Activated T-helper 1 cell treated with anti-CD3 and anti-CD28 coated beads, Interleukin-12 subunit alpha, Interleukin-12 subunit beta, Interleukin-2, Interleukin-4 antibody, amounts not matched to agents 30 ng/mL and 10 ng/mL and 1 ng/mL, durations not matched to agents 14 hours and 24 hours and 36 hours (primary cell): ENCODE results near the gene C4BPB. TPM values are rescaled to one million over a fixed set of nuclear protein-coding genes. Genes with fewer than 3 reads are reported as not detected.
A peak's percentile ranks its signal among the peaks of the same experiment; 100 is the strongest.

Experiments used
- DNase-seq: peaks from one replicate; pipeline ENCODE4 v3.0.0; 2021; ENCODE audit warnings: low spot score
- H3K27ac Mint-ChIP-seq: one replicate; pipeline ENCODE4 v1.8.0; 2021; ENCODE audit warnings: mild to moderate bottlenecking, mixed read lengths
- H3K27me3 Mint-ChIP-seq: one replicate; pipeline ENCODE4 v1.8.0; 2022; ENCODE audit warnings: mild to moderate bottlenecking, moderate library complexity, mixed read lengths; ENCODE audit not compliant: insufficient read depth
- H3K36me3 Mint-ChIP-seq: one replicate; pipeline ENCODE4 v1.8.0; 2021; ENCODE audit warnings: low read depth, mixed read lengths
- H3K4me1 Mint-ChIP-seq: one replicate; pipeline ENCODE4 v1.8.0; 2021; ENCODE audit warnings: low read depth, mixed read lengths
- H3K4me3 Mint-ChIP-seq: one replicate; pipeline ENCODE4 v1.8.0; 2021; ENCODE audit warnings: mild to moderate bottlenecking, moderate library complexity, mixed read lengths
- H3K9me3 Mint-ChIP-seq: one replicate; pipeline ENCODE4 v1.8.0; 2021; ENCODE audit warnings: mixed read lengths
- intact Hi-C: fragments of 100-400 bp; cut with micrococcal nuclease; formaldehyde crosslinking; loops from one replicate; pipeline ENCODE4 v1.15.1; 2024
- total RNA-seq: library from RNA; stranded (reverse); gene quantifications from 2 replicates; pipeline ENCODE4 v1.2.3, GENCODE V29; 2022

Gene C4BPB
- total RNA-seq, 1 donor from 2014 or later: 2.3 TPM

- Mint-ChIP-seq H3K27me3 (peaks cover 25% of the 10 kb centered on the region), H3K27ac (no peak overlapping the region), H3K4me1 (no peaks in the 10 kb centered on the region), H3K4me3 (no peak overlapping the region), H3K36me3 (no peaks in the 10 kb centered on the region), H3K9me3 (no peaks in the 10 kb centered on the region)
- DNase-seq: no peak
- intact Hi-C loops: loop anchor here (1.0 kb wide), 4 partner anchors 28 to 421 kb away; no protein-coding TSS in a partner anchor
Observed at GRCh38 chr1:207078578-207079132, 10.0 kb upstream of the C4BPB start.

GRCh38 chr1:207079706-207080241 lies 8.9 kb upstream of the C4BPB start:
- Mint-ChIP-seq H3K4me1 (peaks cover 7% of the 10 kb centered on the region), H3K27ac (no peak overlapping the region), H3K9me3 (no peaks in the 10 kb centered on the region), H3K36me3 (no peaks in the 10 kb centered on the region), H3K27me3 (peaks cover 25% of the 10 kb centered on the region), H3K4me3 (no peak overlapping the region)
- DNase-seq: no peak
- intact Hi-C loops: no loop called here

- no peak for DNase-seq
- Mint-ChIP-seq H3K4me3 (no peak overlapping the region), H3K36me3 (no peaks in the 10 kb centered on the region), H3K27me3 (peaks cover 21% of the 10 kb centered on the region), H3K9me3 (no peaks in the 10 kb centered on the region), H3K27ac (no peak overlapping the region), H3K4me1 (peaks cover 20% of the 10 kb centered on the region)
- intact Hi-C loops: no loop called here
Observed at GRCh38 chr1:207081088-207081487, 7.6 kb upstream of the C4BPB start.

GRCh38 chr1:207081806-207082205 lies 6.9 kb upstream of the C4BPB start:
- Mint-ChIP-seq H3K9me3 (no peaks in the 10 kb centered on the region), H3K27me3 (peaks cover 15% of the 10 kb centered on the region), H3K4me3 (no peak overlapping the region), H3K36me3 (no peaks in the 10 kb centered on the region), H3K4me1 (peaks cover 23% of the 10 kb centered on the region), H3K27ac (no peak overlapping the region)
- intact Hi-C loops: no loop called here
- DNase-seq: no peak

- Mint-ChIP-seq H3K36me3 (no peaks in the 10 kb centered on the region), H3K4me3 (no peak overlapping the region), H3K27me3 (peaks cover 12% of the 10 kb centered on the region), H3K4me1 (peaks cover 34% of the 10 kb centered on the region), H3K9me3 (no peaks in the 10 kb centered on the region), H3K27ac (no peak overlapping the region)
- no peak for DNase-seq
- intact Hi-C loops: loop anchor here (1.0 kb wide), 4 partner anchors 237 to 415 kb away; partner anchors contain the start of gene CD55
Observed at GRCh38 chr1:207084232-207084631, 4.4 kb upstream of the C4BPB start.

DNA sequence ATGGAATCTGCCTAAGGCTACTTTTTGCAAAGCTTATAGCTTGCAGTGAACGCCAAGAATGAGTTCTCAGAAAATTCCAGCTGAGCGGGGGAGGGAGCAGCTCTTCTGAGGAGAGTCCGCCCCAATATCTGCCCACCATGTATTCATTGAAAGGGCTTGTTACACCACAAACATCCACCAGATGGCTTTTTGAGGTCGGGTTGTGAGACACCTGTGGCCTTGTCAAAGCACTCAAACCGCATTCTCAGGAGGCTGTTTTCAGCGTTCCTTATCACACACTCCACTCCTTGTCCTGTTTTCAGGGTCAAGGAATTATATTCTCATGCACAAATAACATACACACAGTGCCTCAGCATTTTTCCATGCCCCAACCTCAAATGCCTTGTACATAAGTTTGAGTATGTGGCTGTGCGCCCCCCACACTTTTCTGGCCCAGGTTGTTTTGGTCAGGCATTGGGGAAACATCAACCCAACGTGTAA lies 3.9 kb upstream of the C4BPB start:
- Mint-ChIP-seq H3K27me3 (peaks cover 12% of the 10 kb centered on the region), H3K27ac (peak overlapping the region; percentile 5), H3K36me3 (no peaks in the 10 kb centered on the region), H3K4me1 (peaks cover 39% of the 10 kb centered on the region), H3K9me3 (no peaks in the 10 kb centered on the region), H3K4me3 (no peak overlapping the region)
- intact Hi-C loops: loop anchor here (1.0 kb wide), 4 partner anchors 237 to 415 kb away; partner anchors contain the start of gene CD55
- DNase-seq: peak; percentile 50

GRCh38 chr1:207085887-207086286 lies 2.8 kb upstream of the C4BPB start:
- no peak for DNase-seq
- Mint-ChIP-seq H3K27ac (no peak overlapping the region), H3K4me3 (no peak overlapping the region), H3K36me3 (no peaks in the 10 kb centered on the region), H3K4me1 (peaks cover 48% of the 10 kb centered on the region), H3K9me3 (no peaks in the 10 kb centered on the region), H3K27me3 (peaks cover 9% of the 10 kb centered on the region)
- intact Hi-C loops: no loop called here

GRCh38 chr1:207088161-207088560 lies 499 bp upstream of the C4BPB start:
- Mint-ChIP-seq H3K36me3 (peaks cover 2% of the 10 kb centered on the region), H3K27me3 (peaks cover 5% of the 10 kb centered on the region), H3K27ac (peak overlapping the region; percentile 84), H3K4me3 (peak overlapping the region; percentile 7), H3K9me3 (no peaks in the 10 kb centered on the region), H3K4me1 (peaks cover 56% of the 10 kb centered on the region)
- intact Hi-C loops: no loop called here
- no peak for DNase-seq

DNA sequence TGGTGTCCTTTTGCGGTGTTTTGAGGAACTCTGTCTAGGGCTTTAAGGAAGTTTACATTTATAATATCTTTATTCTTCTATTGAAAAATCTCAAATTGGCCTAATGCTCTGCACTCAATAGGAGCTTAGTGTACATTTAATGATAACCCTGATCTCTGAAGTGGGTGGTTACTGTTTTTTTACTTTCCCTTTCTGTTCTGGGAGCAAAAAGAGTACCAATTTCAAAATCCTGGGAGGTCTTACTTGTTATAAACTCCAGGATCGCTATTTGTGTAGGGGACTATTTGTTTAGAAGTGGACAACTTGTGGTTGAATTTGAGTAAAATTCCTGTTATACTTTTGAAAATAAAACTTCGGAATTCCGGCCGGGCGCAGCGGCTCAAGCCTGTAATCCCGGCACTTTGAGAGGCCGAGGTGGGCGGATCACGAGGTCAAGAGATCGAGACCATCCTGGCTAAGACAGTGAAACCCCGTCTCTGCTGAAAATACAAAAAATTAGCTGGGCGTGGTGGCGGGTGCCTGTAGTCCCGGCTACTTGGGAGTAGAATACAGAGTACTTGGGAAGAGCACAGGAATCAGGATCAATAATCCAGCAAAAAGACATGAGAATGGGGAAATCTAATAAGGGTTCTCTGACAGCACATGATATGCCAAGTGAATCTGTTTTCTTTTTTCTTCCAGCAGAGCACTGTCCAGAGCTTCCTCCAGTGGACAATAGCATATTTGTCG lies 1.1 kb downstream of the C4BPB start:
- Mint-ChIP-seq H3K4me3 (peak overlapping the region; percentile 76), H3K4me1 (peaks cover 56% of the 10 kb centered on the region), H3K9me3 (no peaks in the 10 kb centered on the region), H3K36me3 (peaks cover 2% of the 10 kb centered on the region), H3K27ac (peak overlapping the region; percentile 84), H3K27me3 (no peaks in the 10 kb centered on the region)
- no peak for DNase-seq
- intact Hi-C loops: loop anchor here (1.0 kb wide), 1 partner anchor 8 kb away; no protein-coding TSS in a partner anchor

GRCh38 chr1:207091200-207091908 lies 2.7 kb downstream of the C4BPB start:
- peaks cover 56% of the 10 kb centered on the region for H3K4me1 Mint-ChIP-seq
- H3K4me3 Mint-ChIP-seq: no peak overlapping the region
- H3K9me3 Mint-ChIP-seq: no peaks in the 10 kb centered on the region
- intact Hi-C loops: no loop called here
- no peaks in the 10 kb centered on the region for H3K27me3 Mint-ChIP-seq
- H3K27ac Mint-ChIP-seq: peak overlapping the region; percentile 9
- DNase-seq: no peak
- H3K36me3 Mint-ChIP-seq: peaks cover 13% of the 10 kb centered on the region

DNA sequence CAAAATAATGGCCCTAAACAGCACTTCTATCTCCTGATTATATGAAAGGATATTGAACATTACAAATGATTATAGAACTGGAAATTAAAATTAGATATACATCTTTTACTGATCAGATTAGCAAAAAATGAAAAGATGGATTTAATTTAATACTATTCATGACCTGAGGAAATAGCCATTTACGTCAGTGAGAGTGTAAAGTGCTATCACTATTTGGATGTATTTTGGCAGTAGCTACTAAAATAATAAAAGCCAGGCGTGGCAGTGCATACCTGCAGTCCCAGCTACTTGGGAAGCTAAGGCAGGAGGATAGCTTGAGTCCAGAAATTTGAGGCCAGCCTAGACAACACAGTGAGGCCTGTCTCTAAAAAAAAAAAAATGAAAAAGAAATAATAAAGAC lies 5.3 kb downstream of the C4BPB start:
- intact Hi-C loops: no loop called here
- Mint-ChIP-seq H3K4me3 (no peak overlapping the region), H3K4me1 (peaks cover 66% of the 10 kb centered on the region), H3K36me3 (peaks cover 15% of the 10 kb centered on the region), H3K9me3 (no peaks in the 10 kb centered on the region), H3K27ac (no peak overlapping the region), H3K27me3 (no peaks in the 10 kb centered on the region)
- DNase-seq: no peak

- peaks cover 40% of the 10 kb centered on the region for H3K4me1 Mint-ChIP-seq
- peaks cover 25% of the 10 kb centered on the region for H3K36me3 Mint-ChIP-seq
- H3K9me3 Mint-ChIP-seq: peaks cover 5% of the 10 kb centered on the region
- DNase-seq: peak; percentile 50
- H3K27me3 Mint-ChIP-seq: no peaks in the 10 kb centered on the region
- intact Hi-C loops: loop anchor here (1.0 kb wide), 9 partner anchors 9 to 314 kb away; partner anchors contain the start of gene CD55
- peak overlapping the region; percentile 27 for H3K4me3 Mint-ChIP-seq
- peak overlapping the region; percentile 69 for H3K27ac Mint-ChIP-seq
Observed at GRCh38 chr1:207097871-207098324, 9.2 kb downstream of the C4BPB start.
